Spleen (tissue), 7 donors: ENCODE results near the gene BMP2K.

Source experiments
- CTCF ChIP-seq, 11 experiments: fragments of 200-600 bp in 7 of 11; fragments of 450-650 bp in 4 of 11; sonication (generic) in 4 of 11; IDR thresholded peaks in 8 of 11; conservative IDR thresholded peaks in 3 of 11; 1 replicate in 7 of 11; 2 replicates in 4 of 11; pipeline versions ENCODE4 v1.4.0 to v1.8.0; 2016 to 2021; ENCODE audit warnings: antibody characterized with exemption in 11 of 11, inconsistent platforms in 4 of 11, mild to moderate bottlenecking in 1 of 11
- POLR2A ChIP-seq, 3 donors: fragments of 450-650 bp; IDR thresholded peaks; one replicate each; pipeline ENCODE4 v1.5.1; 2017; ENCODE audit warnings: antibody characterized with exemption in 3 of 3, mild to moderate bottlenecking in 1 of 3
- POLR2AphosphoS5 ChIP-seq, 3 donors: sonication (generic); formaldehyde crosslinking; IDR thresholded peaks; one replicate each; pipeline ENCODE4 v1.5.1; 2017; ENCODE audit warnings: antibody characterized with exemption in 3 of 3
- donor health status: DM: no; HTN: no; CAD: no; lungs with moderate emphysema.
- donor health status: DM: no; HTN: no; CAD: no.
- donor health status: DM: no; HTN: no; CAD: no.

DNA sequence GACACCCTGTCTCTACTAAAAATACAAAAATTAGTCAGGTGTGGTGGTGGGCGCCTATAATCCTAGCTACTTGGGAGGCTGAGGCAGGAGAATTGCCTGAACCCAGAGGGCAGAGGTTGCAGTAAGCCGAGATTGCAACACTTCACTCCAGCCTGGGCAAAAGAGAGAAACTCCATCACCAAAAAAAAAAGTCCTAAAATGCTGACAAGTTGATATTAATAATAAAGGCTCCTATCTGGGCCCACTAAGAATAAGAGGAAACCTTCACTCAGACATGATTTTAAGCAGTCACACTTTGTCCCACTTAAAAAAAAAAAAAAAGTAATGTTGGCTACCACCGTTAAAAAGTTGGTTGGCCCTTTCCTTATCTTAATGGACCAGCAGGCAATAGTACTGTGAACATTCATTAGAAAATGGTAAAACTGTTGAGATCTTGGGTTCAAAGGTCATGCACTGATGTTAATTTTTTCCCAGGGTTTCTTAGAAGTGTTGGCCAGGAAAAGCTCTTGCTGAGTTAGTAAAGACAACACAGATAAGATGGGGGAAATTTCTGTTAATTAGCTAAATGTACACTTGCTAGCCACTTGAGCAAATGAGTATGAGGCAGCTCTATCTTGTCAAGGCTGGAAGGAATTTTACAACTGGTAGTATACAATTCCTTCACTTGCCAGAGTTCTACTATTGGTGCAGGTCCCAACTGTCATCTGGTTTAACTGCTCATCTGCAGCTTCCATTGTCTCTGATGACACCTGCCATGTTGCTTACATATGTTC is 43.6 kb upstream of the BMP2K start:
- TF ChIP-seq CTCF (IDR thresholded peaks at IDR 0.05 in 8 of 11, conservative IDR thresholded peaks at IDR 0.05 in 3 of 11), result no peak
- TF ChIP-seq POLR2AphosphoS5 (IDR thresholded peaks at IDR 0.05), result no peak
- no peak for TF ChIP-seq POLR2A (IDR thresholded peaks at IDR 0.05)
